Myometrial cell (primary cell): ENCODE measurements around the gene LMO2. TPM values are rescaled to one million over a fixed set of nuclear protein-coding genes. Genes with fewer than 3 reads are reported as not detected.

Experiments used
- total RNA-seq: library from RNA; depleted of rRNA; stranded (reverse); fragments of >200 nt; gene quantifications from 2 replicates; pipeline ENCODE4 v1.2.3, GENCODE V29; 2015

The LMO2 gene
- total RNA-seq = not detected in 2 replicates

GRCh38 chr11:33891714-33892327, at the start of gene LMO2:
Gene LMO2, minus strand, starts transcription at chr11:33892076. Its CDS starts 22,360 bp downstream, at chr11:33869716.

Other genes starting within 250 kb of the LMO2 start
- not detected in 2 replicates for gene C11orf91, start 191.2 kb downstream of the LMO2 start, total RNA-seq
- gene CD59, start 155.7 kb downstream of the LMO2 start, total RNA-seq = 410 and 630 TPM in 2 replicates
- 25.9 and 35.3 TPM in 2 replicates for gene FBXO3, start 117.6 kb downstream of the LMO2 start, total RNA-seq
- 149 and 174 TPM in 2 replicates for gene CAPRIN1, start 159.7 kb upstream of the LMO2 start, total RNA-seq
- gene NAT10, start 213.6 kb upstream of the LMO2 start, total RNA-seq = 22.7 and 23.4 TPM in 2 replicates